Right lobe of liver (tissue), 4 donors: ENCODE measurements around the gene EEF2.

ENCODE experiments used
- CTCF ChIP-seq, 4 donors: fragments of 200-600 bp in 3 of 4; fragments of 450-650 bp in 1 of 4; IDR thresholded peaks; one replicate each; pipeline versions ENCODE4 v1.5.1 to v1.8.0; 2016 to 2022; ENCODE audit warnings: antibody characterized with exemption in 4 of 4, mild to moderate bottlenecking in 2 of 4
- POLR2A ChIP-seq: fragments of 450-650 bp; IDR thresholded peaks from one replicate; pipeline ENCODE4 v1.6.1; 2017; ENCODE audit warnings: antibody characterized with exemption, mild to moderate bottlenecking
- donor health status: DM: no; HTN: no; CAD: no.
- donor health status: DM: no; HTN: no; CAD: no.
- donor health status: DM: no; HTN: yes; CAD: no.

GRCh38 chr19:3955688-3956087 is 29.6 kb downstream of the EEF2 start:
- TF ChIP-seq CTCF (IDR thresholded peaks at IDR 0.05) (no peak), POLR2A (no peak)
